HEK293 (cell line): ENCODE data around the gene DGKB.

Experiments
- CTCF ChIA-PET: fragments of 350-600 bp; formaldehyde crosslinking; extraction: SDS; loops from one replicate; lab custom pipeline; 2021; ENCODE audit warnings: antibody characterized with exemption; lab: Yijun Ruan, JAX
- POLR2A ChIA-PET: fragments of 300-600 bp; formaldehyde crosslinking; extraction: SDS; loops from one replicate; lab custom pipeline; 2020; ENCODE audit warnings: antibody characterized with exemption, inconsistent platforms; lab: Yijun Ruan, JAX
- H3K27ac ChIP-seq: fragments of 200-500 bp; sonication (Bioruptor generic); 2 replicates; pipeline ENCODE4 v1.5.1; 2014; ENCODE audit warnings: low read depth, low read length, control low read depth, inconsistent platforms; ENCODE audit errors: extremely low read depth
- H3K36me3 ChIP-seq, 2 experiments: fragments of 200-500 bp in 1 of 2; sonication (Bioruptor generic) in 1 of 2; 1 replicate in 1 of 2; 2 replicates in 1 of 2; pipeline ENCODE4 v1.5.1; 2014 to 2017; ENCODE audit warnings: inconsistent platforms in 2 of 2, low read length in 2 of 2; ENCODE audit not compliant: control insufficient read depth in 2 of 2, insufficient read depth in 1 of 2
- H3K4me1 ChIP-seq: fragments of 200-500 bp; sonication (Bioruptor generic); 2 replicates; pipeline ENCODE4 v1.5.1; 2014; ENCODE audit warnings: mild to moderate bottlenecking, low read length, inconsistent platforms; ENCODE audit not compliant: control insufficient read depth, insufficient read depth
- H3K4me3 ChIP-seq: 2 replicates; pipeline ENCODE4 v1.5.1; 2011; ENCODE audit warnings: low read depth, mild to moderate bottlenecking, control low read depth, low read length, moderate library complexity
- H3K9me3 ChIP-seq: fragments of 200-500 bp; sonication (Bioruptor generic); 2 replicates; pipeline ENCODE4 v1.5.1; 2014; ENCODE audit warnings: low read depth, low read length, inconsistent platforms; ENCODE audit not compliant: control insufficient read depth, insufficient read depth
- EGR2 ChIP-seq: fragments of 450-650 bp; formaldehyde crosslinking; IDR thresholded peaks from 2 replicates; pipeline ENCODE4 v1.5.1; 2016; ENCODE audit warnings: low read depth, missing biosample characterization, missing genetic modification characterization
- GLI4 ChIP-seq: fragments of 450-650 bp; formaldehyde crosslinking; IDR thresholded peaks from 2 replicates; pipeline ENCODE4 v1.5.1; 2016; ENCODE audit warnings: missing biosample characterization, missing genetic modification characterization
- KLF16 ChIP-seq: fragments of 450-650 bp; formaldehyde crosslinking; IDR thresholded peaks from 2 replicates; pipeline ENCODE4 v1.5.1; 2017; ENCODE audit warnings: missing biosample characterization, missing genetic modification characterization
- KLF8 ChIP-seq: fragments of 450-650 bp; formaldehyde crosslinking; IDR thresholded peaks from 2 replicates; pipeline ENCODE4 v1.5.1; 2016; ENCODE audit warnings: missing biosample characterization, missing genetic modification characterization
- MZF1 ChIP-seq: fragments of 450-650 bp; formaldehyde crosslinking; IDR thresholded peaks from 2 replicates; pipeline ENCODE4 v1.5.1; 2017; ENCODE audit warnings: missing biosample characterization, missing genetic modification characterization, borderline replicate concordance
- OSR2 ChIP-seq: fragments of 450-650 bp; formaldehyde crosslinking; IDR thresholded peaks from 2 replicates; pipeline ENCODE4 v1.5.1; 2016; ENCODE audit warnings: missing biosample characterization, missing genetic modification characterization
- SETDB1 ChIP-seq: IDR thresholded peaks from one replicate; pipeline ENCODE4 v1.6.1; 2017; ENCODE audit warnings: mild to moderate bottlenecking, low read length, moderate library complexity, mixed read lengths; ENCODE audit not compliant: insufficient read length
- YY2 ChIP-seq: fragments of 450-650 bp; formaldehyde crosslinking; IDR thresholded peaks from 2 replicates; pipeline ENCODE4 v1.5.1; 2016; ENCODE audit warnings: missing biosample characterization, missing genetic modification characterization
- ZBTB1 ChIP-seq: fragments of 450-650 bp; formaldehyde crosslinking; IDR thresholded peaks from 2 replicates; pipeline ENCODE4 v1.5.1; 2016; ENCODE audit warnings: missing biosample characterization, missing genetic modification characterization
- ZBTB6 ChIP-seq: fragments of 450-650 bp; formaldehyde crosslinking; IDR thresholded peaks from 2 replicates; pipeline ENCODE4 v1.5.1; 2017; ENCODE audit warnings: missing biosample characterization, missing genetic modification characterization
- ZBTB7A ChIP-seq: fragments of 450-650 bp; formaldehyde crosslinking; IDR thresholded peaks from 2 replicates; pipeline ENCODE4 v1.5.1; 2016; ENCODE audit warnings: low read depth, missing biosample characterization, missing genetic modification characterization
- ZNF140 ChIP-seq: fragments of 450-650 bp; formaldehyde crosslinking; IDR thresholded peaks from 2 replicates; pipeline ENCODE4 v1.5.1; 2016; ENCODE audit warnings: missing biosample characterization, missing genetic modification characterization
- ZNF223 ChIP-seq: fragments of 450-650 bp; formaldehyde crosslinking; IDR thresholded peaks from 2 replicates; pipeline ENCODE4 v1.5.1; 2016; ENCODE audit warnings: missing biosample characterization, missing genetic modification characterization
- ZNF248 ChIP-seq: fragments of 450-650 bp; formaldehyde crosslinking; IDR thresholded peaks from 2 replicates; pipeline ENCODE4 v1.5.1; 2017; ENCODE audit warnings: missing biosample characterization, missing genetic modification characterization
- ZNF266 ChIP-seq: fragments of 450-650 bp; formaldehyde crosslinking; IDR thresholded peaks from 2 replicates; pipeline ENCODE4 v1.5.1; 2016; ENCODE audit warnings: missing biosample characterization, missing genetic modification characterization, low read depth
- ZNF292 ChIP-seq: fragments of 450-650 bp; formaldehyde crosslinking; IDR thresholded peaks from 2 replicates; pipeline ENCODE4 v1.5.1; 2016; ENCODE audit warnings: low read depth, missing biosample characterization, missing genetic modification characterization, borderline replicate concordance
- ZNF302 ChIP-seq: fragments of 450-650 bp; formaldehyde crosslinking; IDR thresholded peaks from 2 replicates; pipeline ENCODE4 v1.5.1; 2016; ENCODE audit warnings: missing biosample characterization, missing genetic modification characterization, low read depth
- ZNF341 ChIP-seq: fragments of 450-650 bp; formaldehyde crosslinking; IDR thresholded peaks from 2 replicates; pipeline ENCODE4; 2016; ENCODE audit warnings: low read depth, missing biosample characterization, missing genetic modification characterization
- ZNF350 ChIP-seq: fragments of 450-650 bp; formaldehyde crosslinking; IDR thresholded peaks from 2 replicates; pipeline ENCODE4 v1.5.0; 2017; ENCODE audit warnings: missing biosample characterization, mild to moderate bottlenecking, missing genetic modification characterization
- ZNF423 ChIP-seq: fragments of 450-650 bp; formaldehyde crosslinking; IDR thresholded peaks from 2 replicates; pipeline ENCODE4 v1.5.1; 2016; ENCODE audit warnings: missing biosample characterization, missing genetic modification characterization
- ZNF549 ChIP-seq: fragments of 450-650 bp; IDR thresholded peaks from 2 replicates; pipeline ENCODE4 v1.5.1; 2018; ENCODE audit warnings: missing biosample characterization, missing genetic modification characterization, mild to moderate bottlenecking, inconsistent platforms, moderate library complexity
- ZNF624 ChIP-seq: fragments of 450-650 bp; formaldehyde crosslinking; IDR thresholded peaks from 2 replicates; pipeline ENCODE4 v1.5.1; 2017; ENCODE audit warnings: missing biosample characterization, missing genetic modification characterization
- ZNF76 ChIP-seq: fragments of 450-650 bp; formaldehyde crosslinking; IDR thresholded peaks from 2 replicates; pipeline ENCODE4; 2016; ENCODE audit warnings: low read depth, missing biosample characterization, missing genetic modification characterization, borderline replicate concordance
- ZNF777 ChIP-seq: fragments of 450-650 bp; formaldehyde crosslinking; IDR thresholded peaks from 2 replicates; pipeline ENCODE4 v1.5.1; 2017; ENCODE audit warnings: missing biosample characterization, missing genetic modification characterization, borderline replicate concordance
- TF ChIP-seq, protein P1 (sequence below): fragments of 450-650 bp; IDR thresholded peaks from 2 replicates; pipeline ENCODE4 v1.5.1; 2018; ENCODE audit warnings: missing biosample characterization, mild to moderate bottlenecking, missing genetic modification characterization
- TF ChIP-seq, protein P2 (sequence below): fragments of 450-650 bp; formaldehyde crosslinking; IDR thresholded peaks from 2 replicates; pipeline ENCODE4 v1.5.1; 2016; ENCODE audit warnings: missing biosample characterization, missing genetic modification characterization
- TF ChIP-seq, protein P3 (sequence below): fragments of 450-650 bp; formaldehyde crosslinking; IDR thresholded peaks from 2 replicates; pipeline ENCODE4 v1.5.1; 2016; ENCODE audit warnings: missing biosample characterization, missing genetic modification characterization

Gene DGKB

GRCh38 chr7:14604606-14605005 lies 297.9 kb downstream of the DGKB start:
- H3K27ac ChIP-seq, result no peak overlapping the region
- no peaks in the 10 kb centered on the region for H3K9me3 ChIP-seq
- H3K4me1 ChIP-seq, result no peaks in the 10 kb centered on the region
- H3K36me3 ChIP-seq, result no peaks in the 10 kb centered on the region
- no peak overlapping the region for H3K4me3 ChIP-seq
- TF ChIP-seq KLF8 (tag by site-specific recombination) (no peak), ZNF350 (tag by site-specific recombination) (no peak), ZNF140 (tag by site-specific recombination) (no peak), ZNF423 (no peak), ZBTB7A (tag by site-specific recombination) (no peak), ZNF777 (tag by site-specific recombination) (no peak), ZBTB1 (tag by site-specific recombination) (no peak), OSR2 (tag by site-specific recombination) (no peak), YY2 (no peak), SETDB1 (no peak), ZNF223 (tag by site-specific recombination) (no peak), MZF1 (tag by site-specific recombination) (no peak), ZNF248 (no peak), GLI4 (no peak), KLF16 (no peak)
- TF ChIP-seq, protein P1, sequence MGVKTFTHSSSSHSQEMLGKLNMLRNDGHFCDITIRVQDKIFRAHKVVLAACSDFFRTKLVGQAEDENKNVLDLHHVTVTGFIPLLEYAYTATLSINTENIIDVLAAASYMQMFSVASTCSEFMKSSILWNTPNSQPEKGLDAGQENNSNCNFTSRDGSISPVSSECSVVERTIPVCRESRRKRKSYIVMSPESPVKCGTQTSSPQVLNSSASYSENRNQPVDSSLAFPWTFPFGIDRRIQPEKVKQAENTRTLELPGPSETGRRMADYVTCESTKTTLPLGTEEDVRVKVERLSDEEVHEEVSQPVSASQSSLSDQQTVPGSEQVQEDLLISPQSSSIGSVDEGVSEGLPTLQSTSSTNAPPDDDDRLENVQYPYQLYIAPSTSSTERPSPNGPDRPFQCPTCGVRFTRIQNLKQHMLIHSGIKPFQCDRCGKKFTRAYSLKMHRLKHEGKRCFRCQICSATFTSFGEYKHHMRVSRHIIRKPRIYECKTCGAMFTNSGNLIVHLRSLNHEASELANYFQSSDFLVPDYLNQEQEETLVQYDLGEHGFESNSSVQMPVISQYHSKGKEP, result no peak
- TF ChIP-seq, protein P2, sequence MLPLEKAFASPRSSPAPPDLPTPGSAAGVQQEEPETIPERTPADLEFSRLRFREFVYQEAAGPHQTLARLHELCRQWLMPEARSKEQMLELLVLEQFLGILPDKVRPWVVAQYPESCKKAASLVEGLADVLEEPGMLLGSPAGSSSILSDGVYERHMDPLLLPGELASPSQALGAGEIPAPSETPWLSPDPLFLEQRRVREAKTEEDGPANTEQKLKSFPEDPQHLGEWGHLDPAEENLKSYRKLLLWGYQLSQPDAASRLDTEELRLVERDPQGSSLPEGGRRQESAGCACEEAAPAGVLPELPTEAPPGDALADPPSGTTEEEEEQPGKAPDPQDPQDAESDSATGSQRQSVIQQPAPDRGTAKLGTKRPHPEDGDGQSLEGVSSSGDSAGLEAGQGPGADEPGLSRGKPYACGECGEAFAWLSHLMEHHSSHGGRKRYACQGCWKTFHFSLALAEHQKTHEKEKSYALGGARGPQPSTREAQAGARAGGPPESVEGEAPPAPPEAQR, result no peak
- POLR2A ChIA-PET, result no interaction called here
- CTCF ChIA-PET, result no interaction called here

GRCh38 chr7:14602851-14603250 lies 299.7 kb downstream of the DGKB start:
- Histone ChIP-seq H3K4me3 (no peak overlapping the region), H3K9me3 (no peaks in the 10 kb centered on the region), H3K4me1 (no peaks in the 10 kb centered on the region)
- POLR2A ChIA-PET, result no interaction called here
- TF ChIP-seq ZNF292 (no peak), ZNF302 (tag by site-specific recombination) (no peak), ZNF341 (tag by site-specific recombination) (no peak), KLF8 (tag by site-specific recombination) (no peak), EGR2 (tag by site-specific recombination) (no peak)
- TF ChIP-seq, all 188 proteins: peak for 0
- Histone ChIP-seq H3K27ac (no peak overlapping the region), H3K36me3 (no peaks in the 10 kb centered on the region)
- CTCF ChIA-PET, result no interaction called here

DNA sequence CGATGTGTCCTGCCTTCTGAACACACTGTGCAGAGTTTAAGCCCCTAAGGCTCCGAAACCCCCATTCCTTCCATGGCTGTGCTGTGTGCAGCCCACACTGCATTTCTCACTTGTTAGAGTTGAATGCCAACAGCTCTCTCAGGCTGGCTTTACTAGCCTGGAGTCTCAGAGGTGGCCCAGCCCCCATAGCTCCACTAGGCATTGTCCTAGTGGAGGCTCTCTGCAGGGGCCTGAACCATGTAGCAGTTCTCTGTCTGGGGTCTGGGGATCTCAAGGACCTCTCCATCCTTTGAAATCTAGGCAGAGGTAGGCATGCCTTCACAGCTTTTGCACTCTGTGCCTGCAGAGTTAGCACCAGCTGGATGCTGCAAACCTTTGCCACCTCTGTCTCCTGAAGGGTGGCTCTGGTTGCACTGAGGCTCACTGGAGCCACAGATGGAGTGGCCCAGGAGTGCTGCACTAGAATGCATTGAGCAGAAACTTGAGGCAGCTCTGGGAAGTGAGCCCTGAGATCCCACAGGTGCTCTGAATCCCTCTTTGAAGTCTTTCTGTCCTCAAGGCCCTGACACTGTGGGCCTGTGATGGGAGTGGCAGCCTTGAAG lies 301.7 kb downstream of the DGKB start:
- H3K9me3 ChIP-seq, result no peaks in the 10 kb centered on the region
- POLR2A ChIA-PET, result no interaction called here
- no peak for TF ChIP-seq ZNF266
- no peak for TF ChIP-seq ZNF292
- TF ChIP-seq, protein P3, sequence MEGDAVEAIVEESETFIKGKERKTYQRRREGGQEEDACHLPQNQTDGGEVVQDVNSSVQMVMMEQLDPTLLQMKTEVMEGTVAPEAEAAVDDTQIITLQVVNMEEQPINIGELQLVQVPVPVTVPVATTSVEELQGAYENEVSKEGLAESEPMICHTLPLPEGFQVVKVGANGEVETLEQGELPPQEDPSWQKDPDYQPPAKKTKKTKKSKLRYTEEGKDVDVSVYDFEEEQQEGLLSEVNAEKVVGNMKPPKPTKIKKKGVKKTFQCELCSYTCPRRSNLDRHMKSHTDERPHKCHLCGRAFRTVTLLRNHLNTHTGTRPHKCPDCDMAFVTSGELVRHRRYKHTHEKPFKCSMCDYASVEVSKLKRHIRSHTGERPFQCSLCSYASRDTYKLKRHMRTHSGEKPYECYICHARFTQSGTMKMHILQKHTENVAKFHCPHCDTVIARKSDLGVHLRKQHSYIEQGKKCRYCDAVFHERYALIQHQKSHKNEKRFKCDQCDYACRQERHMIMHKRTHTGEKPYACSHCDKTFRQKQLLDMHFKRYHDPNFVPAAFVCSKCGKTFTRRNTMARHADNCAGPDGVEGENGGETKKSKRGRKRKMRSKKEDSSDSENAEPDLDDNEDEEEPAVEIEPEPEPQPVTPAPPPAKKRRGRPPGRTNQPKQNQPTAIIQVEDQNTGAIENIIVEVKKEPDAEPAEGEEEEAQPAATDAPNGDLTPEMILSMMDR, result no peak
- TF ChIP-seq ZBTB6 (tag by site-specific recombination), result no peak
- TF ChIP-seq ZNF76 (tag by site-specific recombination), result no peak
- TF ChIP-seq ZNF549, result no peak
- TF ChIP-seq ZNF624 (tag by site-specific recombination), result no peak

More for the DNA sequence above, 301.7 kb downstream of the DGKB start:
- no peaks in the 10 kb centered on the region for H3K4me1 ChIP-seq
- no peak overlapping the region for H3K4me3 ChIP-seq
- H3K27ac ChIP-seq, result no peak overlapping the region
- CTCF ChIA-PET, result no interaction called here
- no peaks in the 10 kb centered on the region for H3K36me3 ChIP-seq
